PFSK-1 (cell line): ENCODE measurements around the gene MED27.

Experiments
- FOXP2 ChIP-seq: optimal IDR thresholded peaks from 2 replicates; pipeline ENCODE3; 2011; ENCODE audit warnings: borderline replicate concordance, control low read depth, inconsistent platforms; ENCODE audit not compliant: insufficient read depth; ENCODE audit errors: extremely low read length, extremely low read depth
- POLR2AphosphoS5 ChIP-seq: IDR thresholded peaks from 2 replicates; pipeline ENCODE4 v1.6.1; 2012; ENCODE audit warnings: low read depth, mild to moderate bottlenecking, control low read depth, low read length, moderate library complexity
- SIN3A ChIP-seq: IDR thresholded peaks from 2 replicates; pipeline ENCODE4 v1.6.1; 2012; ENCODE audit warnings: mild to moderate bottlenecking, low read length, moderate library complexity, borderline replicate concordance; ENCODE audit not compliant: insufficient read depth
- TAF1 ChIP-seq: IDR thresholded peaks from 2 replicates; pipeline ENCODE4 v1.6.1; 2012; ENCODE audit warnings: low read length, control low read depth, borderline replicate concordance; ENCODE audit not compliant: insufficient read depth
- TF ChIP-seq, protein P1 (sequence below), 2 experiments: IDR thresholded peaks; 2 replicates each; pipeline versions ENCODE4 v1.6.1 to v1.8.0; 2011 to 2012; ENCODE audit warnings: low read depth in 2 of 2, low read length in 2 of 2, control low read depth in 1 of 2, inconsistent platforms in 1 of 2, mild to moderate bottlenecking in 1 of 2, moderate library complexity in 1 of 2; ENCODE audit not compliant: insufficient read depth in 1 of 2

Gene MED27

GRCh38 chr9:131917009-131917408 is 162.7 kb downstream of the MED27 start:
- TF ChIP-seq TAF1 (no peak), POLR2AphosphoS5 (no peak), FOXP2 (no peak), SIN3A (no peak)
- TF ChIP-seq, protein P1, sequence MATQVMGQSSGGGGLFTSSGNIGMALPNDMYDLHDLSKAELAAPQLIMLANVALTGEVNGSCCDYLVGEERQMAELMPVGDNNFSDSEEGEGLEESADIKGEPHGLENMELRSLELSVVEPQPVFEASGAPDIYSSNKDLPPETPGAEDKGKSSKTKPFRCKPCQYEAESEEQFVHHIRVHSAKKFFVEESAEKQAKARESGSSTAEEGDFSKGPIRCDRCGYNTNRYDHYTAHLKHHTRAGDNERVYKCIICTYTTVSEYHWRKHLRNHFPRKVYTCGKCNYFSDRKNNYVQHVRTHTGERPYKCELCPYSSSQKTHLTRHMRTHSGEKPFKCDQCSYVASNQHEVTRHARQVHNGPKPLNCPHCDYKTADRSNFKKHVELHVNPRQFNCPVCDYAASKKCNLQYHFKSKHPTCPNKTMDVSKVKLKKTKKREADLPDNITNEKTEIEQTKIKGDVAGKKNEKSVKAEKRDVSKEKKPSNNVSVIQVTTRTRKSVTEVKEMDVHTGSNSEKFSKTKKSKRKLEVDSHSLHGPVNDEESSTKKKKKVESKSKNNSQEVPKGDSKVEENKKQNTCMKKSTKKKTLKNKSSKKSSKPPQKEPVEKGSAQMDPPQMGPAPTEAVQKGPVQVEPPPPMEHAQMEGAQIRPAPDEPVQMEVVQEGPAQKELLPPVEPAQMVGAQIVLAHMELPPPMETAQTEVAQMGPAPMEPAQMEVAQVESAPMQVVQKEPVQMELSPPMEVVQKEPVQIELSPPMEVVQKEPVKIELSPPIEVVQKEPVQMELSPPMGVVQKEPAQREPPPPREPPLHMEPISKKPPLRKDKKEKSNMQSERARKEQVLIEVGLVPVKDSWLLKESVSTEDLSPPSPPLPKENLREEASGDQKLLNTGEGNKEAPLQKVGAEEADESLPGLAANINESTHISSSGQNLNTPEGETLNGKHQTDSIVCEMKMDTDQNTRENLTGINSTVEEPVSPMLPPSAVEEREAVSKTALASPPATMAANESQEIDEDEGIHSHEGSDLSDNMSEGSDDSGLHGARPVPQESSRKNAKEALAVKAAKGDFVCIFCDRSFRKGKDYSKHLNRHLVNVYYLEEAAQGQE (IDR thresholded peaks at IDR 0.05; ENCODE audit: insufficient read depth in 1 of 2, low read depth in 2 of 2, low read length in 2 of 2): no peak

- TF ChIP-seq, protein P1 (IDR thresholded peaks at IDR 0.05; ENCODE audit: insufficient read depth in 1 of 2, low read depth in 2 of 2, low read length in 2 of 2): no peak
Measured at GRCh38 chr9:131915181-131915580, 164.5 kb downstream of the MED27 start.

DNA sequence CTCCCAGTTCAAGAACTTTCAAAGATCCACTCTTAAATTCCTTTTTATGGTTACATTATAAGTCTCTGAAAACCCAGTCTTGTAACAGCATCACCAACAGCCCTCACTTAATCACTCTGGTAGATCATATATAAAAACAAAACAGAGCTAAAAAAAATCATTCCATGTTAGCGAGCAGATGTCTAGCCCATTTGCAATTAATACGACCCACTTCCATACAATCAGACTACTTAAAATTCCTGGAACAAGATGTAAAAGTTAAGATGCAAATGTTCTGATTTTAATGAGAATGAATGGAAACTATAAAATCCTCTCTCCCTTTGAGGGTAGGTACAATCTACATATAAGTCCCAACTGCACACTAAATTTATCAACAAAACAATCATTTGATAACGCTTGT is 167.0 kb downstream of the MED27 start:
- TF ChIP-seq FOXP2 (no peak), SIN3A (no peak), TAF1 (no peak), POLR2AphosphoS5 (no peak)
- TF ChIP-seq, protein P1 (IDR thresholded peaks at IDR 0.05; ENCODE audit: insufficient read depth in 1 of 2, low read depth in 2 of 2, low read length in 2 of 2): no peak

DNA sequence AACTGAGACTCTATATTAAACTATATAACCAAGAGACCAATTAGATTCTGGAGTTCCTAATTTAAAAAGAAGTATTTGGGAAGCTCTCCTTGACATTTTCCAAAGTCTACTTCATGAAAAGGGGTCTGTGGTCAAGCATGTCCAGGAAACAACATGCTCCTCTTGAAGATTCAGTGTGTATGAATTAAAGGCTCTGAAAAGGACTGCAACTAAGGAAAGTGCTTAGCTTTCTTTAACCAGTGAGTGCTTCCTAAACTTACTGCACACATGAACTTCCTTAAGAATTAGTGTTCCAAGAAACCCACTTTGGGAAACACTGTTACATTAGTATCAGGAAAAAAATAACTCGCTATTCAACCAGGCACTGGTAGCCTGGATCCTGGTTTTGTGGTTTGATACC is 167.6 kb downstream of the MED27 start:
- TF ChIP-seq FOXP2 (no peak), TAF1 (no peak), POLR2AphosphoS5 (no peak), SIN3A (no peak)
- TF ChIP-seq, protein P1 (IDR thresholded peaks at IDR 0.05; ENCODE audit: insufficient read depth in 1 of 2, low read depth in 2 of 2, low read length in 2 of 2): no peak

GRCh38 chr9:131910572-131910971 is 169.1 kb downstream of the MED27 start:
- TF ChIP-seq POLR2AphosphoS5: no peak
- no peak for TF ChIP-seq TAF1
- no peak for TF ChIP-seq SIN3A
- no peak for TF ChIP-seq FOXP2
- TF ChIP-seq, protein P1 (IDR thresholded peaks at IDR 0.05; ENCODE audit: insufficient read depth in 1 of 2, low read depth in 2 of 2, low read length in 2 of 2): no peak
